ENCODE data around the gene PTPRT. TPM values are rescaled to one million over a fixed set of nuclear protein-coding genes. Genes with fewer than 3 reads are reported as not detected.

Gene PTPRT
- polyA plus RNA-seq, 3 donors, result 0.56 to 1.3 (median 0.62) TPM

DNA sequence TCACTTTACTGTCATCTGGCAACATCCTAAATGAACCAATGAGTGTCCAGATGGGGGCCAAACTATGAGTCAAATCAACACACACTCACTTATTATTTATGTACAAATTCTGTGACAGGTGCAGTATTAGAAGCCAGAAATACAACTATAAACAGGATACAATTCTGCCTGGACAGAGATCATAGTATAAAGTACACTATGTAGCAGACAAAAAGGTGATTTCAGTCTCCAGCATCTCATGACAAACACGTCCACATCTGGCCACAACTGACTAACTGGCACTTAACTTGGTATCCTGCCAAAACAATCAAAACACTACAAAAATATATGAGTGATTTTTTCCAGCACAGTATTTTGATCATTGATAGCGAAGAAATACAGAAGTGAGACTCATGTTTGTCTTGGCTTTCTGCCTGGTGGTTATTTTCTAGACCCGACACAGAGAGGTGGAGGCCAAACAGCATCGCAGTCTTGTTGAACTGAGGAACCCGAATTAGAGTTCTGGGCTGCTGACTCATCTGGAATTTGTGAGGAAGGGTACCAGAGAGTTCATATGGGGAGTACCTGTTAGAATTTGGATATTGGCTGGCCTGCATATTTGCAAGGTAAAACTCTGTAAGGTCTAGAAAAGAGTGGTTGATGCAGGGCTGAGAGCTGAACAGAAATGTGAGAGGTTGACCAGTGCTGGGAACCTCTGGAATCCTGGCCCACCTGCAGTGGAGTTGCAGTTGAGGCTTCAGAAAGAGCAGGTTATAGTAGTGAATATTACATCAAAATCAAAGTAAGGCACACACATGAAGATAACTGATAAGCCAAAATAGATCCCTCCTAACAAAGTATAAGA is 475.2 kb downstream of the PTPRT start:
- no peak for DNase-seq

DNA sequence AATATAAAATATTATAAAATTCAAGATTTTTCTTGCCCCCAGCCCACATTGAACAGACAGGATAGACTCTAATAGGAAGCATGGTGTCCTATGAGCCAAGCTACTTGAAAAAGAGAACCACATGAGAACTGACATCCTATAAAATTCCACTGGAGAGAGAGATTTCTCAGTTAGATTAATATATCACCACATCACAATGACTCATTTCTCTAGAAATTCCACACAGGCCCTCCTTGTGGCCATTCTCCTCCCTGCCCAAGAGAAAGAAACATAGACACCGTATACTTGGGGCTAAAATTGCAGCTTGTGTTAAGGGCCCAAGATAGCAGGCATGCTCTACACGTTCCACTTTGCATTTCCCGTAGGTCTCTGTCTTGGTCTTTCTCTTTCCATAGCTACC is 481.4 kb downstream of the PTPRT start:
- DNase-seq, result no peak

DNA sequence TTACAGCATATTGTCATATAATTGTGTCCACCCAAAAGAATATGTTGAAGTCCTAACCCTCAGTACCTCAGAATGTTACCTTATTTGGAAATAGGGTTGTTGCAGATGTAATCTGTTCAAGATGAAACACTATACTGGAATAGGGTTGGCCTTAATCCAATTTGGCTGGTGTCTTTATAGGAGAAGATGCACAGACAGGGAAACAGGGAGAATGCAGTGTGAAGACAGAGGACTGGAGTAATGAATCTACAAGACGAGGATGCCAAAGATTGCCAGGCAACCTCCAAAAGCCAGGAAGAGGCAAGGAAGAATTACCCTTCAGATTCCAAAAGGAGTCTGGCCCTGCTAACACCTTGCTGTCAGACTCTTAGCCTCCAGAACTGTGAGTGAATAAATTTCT is 482.9 kb downstream of the PTPRT start:
- no peak for DNase-seq

DNA sequence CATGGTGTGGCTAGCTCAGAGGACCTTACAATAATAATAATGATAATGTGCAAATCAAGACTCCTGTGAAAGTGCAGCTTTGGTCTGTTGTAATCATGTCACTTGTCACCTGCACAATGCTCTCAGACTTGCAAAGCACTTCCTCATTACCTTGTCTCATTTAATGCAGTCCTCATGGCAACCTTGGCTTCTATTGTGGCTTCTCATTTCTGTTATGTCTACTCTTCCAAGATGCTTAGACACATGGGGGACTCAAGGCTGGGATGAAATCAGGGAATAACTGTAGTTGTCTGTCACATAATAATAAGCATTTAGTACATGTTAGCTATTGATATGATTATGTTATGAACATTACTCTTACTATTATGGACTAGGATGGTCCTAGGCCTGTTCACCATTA is 484.2 kb downstream of the PTPRT start:
- DNase-seq, result no peak

DNA sequence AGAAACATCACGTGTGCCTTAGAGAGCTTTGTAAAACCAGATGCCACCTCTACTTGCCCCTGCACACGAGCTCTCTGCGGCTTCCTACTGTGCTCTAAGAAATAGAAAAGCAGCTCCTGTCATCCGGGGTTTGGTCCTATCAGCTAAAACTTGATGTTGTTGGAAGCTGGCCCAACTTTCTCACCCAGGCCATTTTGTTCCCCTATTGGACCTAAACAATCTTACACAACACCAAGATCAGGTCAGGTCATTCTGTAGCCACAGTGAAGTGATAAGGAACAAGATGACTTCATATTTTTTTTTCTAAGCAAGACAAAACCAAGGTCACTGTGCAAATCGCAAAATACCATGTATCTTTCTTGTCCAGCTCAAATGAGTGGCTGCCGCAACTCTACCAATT is 486.0 kb downstream of the PTPRT start:
- no peak for DNase-seq

DNA sequence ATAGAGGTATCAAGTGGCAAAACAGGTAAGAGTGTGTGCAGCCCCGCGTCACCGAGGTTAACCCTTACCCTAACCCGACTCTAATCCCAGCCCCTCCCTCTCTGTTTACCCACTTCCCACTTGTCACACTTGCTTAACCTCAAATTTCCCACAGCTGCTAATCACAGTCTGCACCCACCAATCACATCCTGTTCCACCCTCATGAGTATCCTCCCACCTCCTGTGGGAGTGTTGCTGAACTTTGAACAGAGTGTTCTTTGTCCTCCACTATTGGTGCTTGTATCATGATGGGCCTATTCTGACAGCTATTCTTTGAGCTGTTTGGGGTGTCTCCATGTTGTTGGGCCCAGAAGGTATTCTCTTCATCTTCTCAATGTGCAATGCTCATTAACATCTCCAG is 487.8 kb downstream of the PTPRT start:
- no peak for DNase-seq

DNA sequence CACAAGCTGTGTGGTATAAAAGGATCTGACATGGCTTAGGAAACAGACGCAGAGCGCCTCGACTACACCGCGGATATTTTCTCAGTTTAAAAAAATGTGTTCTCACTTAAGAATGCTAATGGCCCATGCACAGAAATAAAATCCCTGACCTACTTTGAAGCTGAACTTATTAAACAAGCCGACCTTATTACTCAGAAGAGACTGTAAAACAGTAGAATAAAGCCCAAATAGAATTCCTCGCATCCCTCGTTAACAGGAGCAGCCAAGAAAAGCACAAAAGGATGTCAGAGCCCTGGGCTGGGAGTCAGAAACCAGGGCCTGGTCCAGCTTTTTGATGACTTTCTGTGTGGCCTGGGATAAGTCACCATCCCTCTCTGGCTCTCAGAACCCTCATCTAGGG is 489.3 kb downstream of the PTPRT start:
- no peak for DNase-seq

DNA sequence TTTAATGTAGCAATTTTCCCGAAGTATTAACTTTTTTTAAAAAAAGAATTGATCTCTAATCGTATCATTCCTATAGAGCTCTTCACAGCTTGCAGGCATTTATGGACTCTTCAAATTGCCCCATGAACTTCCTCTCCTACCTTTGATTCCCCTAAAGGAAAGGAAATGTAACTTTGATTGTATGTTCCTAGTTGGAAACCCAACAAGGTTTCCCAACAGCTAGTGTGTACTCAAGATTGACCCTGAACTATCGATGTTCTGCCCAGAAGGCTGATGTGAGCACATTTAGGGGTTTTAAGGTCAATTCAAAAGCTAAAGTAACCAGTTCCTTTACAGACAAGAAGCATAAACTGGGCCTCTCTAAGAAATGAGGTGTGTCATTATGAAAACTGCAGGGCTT is 491.7 kb downstream of the PTPRT start:
- no peak for DNase-seq

DNA sequence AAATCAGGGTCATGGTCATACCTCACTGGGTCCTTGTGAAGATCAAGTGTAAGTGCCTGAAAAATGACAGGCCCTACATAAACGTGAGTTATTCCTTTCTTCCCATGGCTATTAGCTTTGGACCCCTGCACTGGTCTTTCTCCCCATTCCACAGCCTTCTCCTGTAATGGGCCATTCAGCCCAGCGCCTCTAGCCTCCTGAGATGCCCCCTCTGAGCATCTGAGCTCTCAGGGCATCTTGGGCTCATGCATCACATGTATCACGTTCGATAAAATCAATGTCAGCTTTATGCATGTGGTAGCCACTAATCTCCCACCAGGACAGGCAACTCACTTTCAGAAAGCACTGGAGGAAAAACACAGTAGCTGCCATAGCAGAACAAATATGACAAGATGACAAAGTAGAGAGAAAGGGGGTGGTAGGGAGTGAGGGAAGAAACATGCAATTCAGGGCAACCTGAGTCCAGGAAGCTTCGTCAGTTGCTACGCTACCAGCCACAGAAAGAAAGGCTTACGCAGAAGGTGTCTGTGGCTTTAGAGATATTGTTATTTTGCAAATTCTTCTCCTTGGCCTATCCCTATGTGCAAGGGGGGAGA is 498.8 kb downstream of the PTPRT start:
- DNase-seq, result no peak

DNA sequence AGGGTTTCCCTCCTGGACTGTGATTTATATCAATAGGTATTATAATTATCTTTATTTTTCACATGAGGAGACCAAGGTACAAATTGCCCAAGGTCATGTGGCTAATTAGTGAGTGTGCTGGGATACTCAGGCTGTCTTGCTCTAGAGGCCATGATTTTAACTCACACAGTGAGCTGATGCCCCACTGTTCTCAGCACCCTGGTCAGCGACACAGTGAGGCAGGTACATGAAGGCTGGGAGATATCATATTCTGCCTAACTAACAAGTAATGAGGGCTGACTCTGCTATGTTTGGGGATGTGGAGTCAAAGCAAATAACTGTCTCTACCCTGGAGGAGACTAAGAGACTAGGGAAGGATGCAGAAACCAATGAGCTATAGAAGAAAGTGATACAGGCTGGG is 501.1 kb downstream of the PTPRT start:
- DNase-seq, result peak; percentile 46

DNA sequence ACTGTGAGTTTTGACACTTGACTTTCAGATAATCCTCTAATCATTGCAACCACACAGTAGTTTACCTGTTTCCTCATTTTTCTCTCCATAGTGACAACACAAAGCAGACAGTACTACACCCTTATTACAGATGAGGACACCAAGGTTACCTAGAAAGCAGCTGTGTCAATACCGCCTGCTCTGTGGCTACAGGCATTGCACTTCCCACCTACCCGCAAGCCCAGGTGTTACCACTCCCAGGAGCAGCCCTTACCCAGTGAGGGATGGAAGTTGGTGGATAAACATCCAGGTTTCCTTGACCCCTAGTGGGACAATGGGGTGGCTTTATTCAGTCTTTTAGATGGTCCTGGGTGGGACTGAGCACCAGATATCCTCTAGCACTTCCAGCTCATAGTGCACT is 503.6 kb downstream of the PTPRT start:
- DNase-seq, result no peak

DNA sequence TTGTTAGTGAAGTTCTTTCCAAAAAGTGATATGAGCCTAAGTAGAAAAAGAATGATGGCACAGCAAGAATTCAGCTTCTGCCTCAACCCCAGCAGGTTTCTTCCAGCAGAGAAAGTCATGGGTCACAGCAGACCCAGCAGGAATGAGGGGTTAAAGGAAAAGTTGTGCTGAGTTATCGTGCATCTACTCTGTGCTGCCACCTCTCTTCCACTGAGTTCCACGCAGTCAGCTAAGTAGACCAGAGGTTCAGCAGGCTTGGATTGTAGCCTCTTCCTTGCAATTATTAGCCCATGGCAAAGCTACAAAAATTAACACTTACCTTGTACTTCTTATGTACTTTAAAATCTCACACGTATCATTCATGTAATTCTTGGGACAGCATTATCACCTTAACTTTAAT is 510.8 kb downstream of the PTPRT start:
- no peak for DNase-seq

DNA sequence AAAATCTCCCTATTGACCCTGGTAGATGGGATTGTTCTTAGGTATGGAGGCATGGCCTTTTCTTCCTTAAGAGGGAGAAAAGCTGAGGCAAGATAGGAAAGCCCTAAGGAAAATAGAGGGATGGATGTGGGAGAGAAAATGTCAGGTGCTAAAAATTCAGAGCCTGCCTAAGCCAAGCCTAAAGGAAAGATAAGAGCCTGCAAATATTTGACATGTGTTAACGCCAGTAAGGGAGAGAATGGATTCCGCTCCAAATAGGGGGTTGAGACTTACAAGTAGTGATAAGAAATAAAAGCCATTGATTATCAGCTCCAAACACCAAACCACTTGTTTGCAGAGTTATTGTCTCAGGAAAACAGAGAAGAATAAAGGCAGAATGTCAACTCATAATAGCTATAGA is 533.6 kb downstream of the PTPRT start:
- no peak for DNase-seq

DNA sequence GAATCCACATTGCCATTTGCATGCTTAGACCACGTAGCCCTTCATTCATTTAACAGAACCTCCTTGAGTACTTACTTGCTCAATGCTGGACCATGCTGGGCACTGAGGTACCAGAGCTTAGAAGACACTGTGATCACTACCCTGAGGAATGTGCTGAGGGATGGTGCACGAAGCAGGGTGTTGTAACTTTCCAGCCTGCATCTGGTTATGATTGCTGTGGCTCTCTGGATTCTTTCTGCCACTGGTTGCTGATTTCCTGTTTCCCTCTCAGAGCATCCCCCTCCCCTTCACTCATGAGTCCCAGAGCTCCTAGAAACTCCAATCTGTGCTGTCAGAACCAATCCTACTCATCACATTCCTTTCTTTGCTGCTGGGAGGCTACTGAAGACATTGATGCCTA is 537.4 kb downstream of the PTPRT start:
- DNase-seq, result no peak

DNA sequence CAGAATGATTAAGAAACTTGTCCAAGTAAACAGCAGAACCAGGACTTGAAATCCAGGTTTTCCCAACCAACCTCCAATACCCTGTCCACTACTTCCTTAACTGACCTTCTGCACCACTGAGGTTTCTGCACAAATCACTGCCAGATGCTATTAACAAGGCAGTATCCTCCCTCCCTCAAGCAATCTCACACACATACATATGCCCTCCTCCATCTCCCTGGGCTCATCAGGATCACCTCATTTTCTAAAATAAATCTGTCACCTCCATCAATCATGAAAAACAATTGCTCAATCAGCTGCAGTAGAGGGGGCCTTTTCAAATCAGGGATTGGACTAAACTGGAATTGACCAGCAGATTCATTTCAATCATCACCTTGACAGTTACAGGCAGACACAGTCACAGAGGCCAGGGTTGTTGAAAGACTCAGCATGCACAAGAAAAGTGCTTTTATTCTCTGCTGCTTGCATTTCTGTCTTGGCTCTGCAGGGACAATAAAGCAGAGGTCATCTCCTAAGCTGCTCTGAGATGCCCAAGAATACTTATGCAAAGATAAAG is 539.4 kb downstream of the PTPRT start:
- no peak for DNase-seq

DNA sequence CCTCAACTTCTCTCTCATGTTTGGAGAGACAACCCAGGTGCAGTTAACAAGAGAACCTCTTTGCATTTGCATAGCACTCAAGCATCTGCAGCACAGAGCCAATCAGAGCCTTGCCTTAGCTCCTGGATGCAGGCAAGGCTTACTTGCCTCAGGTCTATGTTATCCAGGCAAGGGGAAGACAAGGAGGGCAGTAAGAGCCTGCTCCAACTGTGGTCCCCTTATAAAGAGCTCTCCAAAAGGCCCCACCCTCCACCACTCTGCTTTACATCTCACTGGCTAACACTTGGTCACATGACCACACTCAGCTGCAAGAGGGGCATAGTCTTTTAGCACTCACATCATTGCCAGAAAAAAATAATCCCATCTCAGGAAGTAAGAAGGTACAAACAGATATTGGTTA is 540.0 kb downstream of the PTPRT start:
- DNase-seq, result no peak

DNA sequence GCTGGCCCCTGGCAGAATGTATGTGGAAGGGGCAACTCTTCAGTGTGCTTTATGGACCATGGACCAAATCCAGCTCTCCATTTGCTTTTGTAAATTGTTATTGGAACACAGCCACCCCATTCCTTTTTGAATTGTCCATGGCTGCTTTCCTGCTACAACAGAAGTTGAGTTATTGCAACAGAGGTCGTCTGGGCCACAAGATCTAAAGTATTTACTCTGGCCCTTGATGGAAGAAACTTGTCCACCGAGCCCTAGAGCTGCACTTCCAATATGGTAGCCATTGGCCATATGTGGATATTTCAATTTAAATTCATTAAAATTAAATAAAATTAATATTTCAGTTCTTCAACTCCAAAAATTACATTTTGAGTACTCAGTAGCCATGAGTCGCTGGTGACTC is 543.5 kb downstream of the PTPRT start:
- no peak for DNase-seq

DNA sequence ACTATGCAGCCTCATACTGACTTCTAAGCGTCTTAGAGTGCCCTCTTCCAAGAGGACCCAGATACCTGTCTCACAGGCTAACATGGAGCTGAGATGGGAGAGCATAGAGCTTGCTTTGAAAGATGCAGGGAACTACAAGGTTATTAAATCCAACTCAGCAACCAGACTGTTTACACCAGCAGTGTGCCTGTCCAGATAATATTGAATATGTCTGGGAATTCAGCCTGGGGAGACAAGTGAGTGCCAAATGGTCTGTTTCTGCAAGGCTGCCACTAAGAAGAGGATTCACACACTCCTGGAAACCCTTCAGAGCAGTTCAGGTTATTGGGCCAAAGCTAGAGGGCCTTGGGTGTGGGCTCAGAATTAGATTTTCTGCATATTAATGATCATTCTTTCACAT is 547.8 kb downstream of the PTPRT start:
- no peak for DNase-seq

DNA sequence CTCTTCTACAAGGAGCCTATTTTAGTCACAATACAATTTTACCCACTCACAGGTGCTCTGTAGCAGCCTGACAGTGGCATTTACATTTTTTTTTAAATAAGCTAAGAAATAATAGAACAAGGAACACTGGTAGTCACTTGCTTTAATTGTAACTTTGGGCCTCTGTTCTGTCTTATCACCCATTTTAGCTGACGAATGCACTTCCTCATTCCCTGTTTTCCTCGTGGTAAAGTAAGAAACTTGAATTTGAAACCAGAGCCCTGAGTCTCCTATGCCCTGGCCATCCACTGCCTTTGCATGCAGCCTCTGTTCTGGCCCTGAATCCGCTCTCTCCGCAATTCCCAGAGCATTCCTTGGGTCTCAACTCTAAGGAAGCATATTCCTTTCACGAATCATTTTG is 550.6 kb downstream of the PTPRT start:
- DNase-seq, result no peak

DNA sequence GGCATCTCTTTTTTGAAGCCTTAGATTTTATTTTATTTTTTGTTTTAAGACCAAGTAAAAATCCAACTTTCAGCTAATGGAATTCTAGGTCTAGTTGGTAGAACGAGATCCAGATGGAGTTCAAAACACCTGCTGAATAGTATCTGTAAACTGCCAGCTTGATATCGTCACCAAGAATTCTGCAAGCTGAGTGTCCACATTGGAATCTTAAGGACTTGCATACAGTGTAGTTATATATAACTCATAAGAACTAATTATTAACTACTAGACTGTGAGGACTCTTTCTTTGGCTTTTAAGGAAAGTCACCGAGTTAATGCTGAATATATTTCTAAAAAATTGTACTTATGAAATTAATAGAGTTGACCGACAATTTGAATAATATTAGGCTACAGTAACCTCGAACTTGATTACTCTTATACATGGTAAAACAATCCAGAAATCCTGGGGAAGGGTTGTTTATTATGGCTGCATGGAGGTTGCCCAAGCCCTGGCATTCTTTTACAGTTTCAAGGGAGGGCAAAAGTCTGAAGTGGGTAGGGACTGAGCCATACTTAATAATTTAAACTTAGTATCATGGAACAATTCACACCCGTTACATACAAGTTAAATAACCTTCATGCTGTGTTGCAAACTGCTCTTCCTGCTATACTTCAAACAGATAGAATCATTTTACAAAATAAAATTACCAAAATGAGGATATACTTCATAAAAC is 553.9 kb downstream of the PTPRT start:
- DNase-seq, result no peak

DNA sequence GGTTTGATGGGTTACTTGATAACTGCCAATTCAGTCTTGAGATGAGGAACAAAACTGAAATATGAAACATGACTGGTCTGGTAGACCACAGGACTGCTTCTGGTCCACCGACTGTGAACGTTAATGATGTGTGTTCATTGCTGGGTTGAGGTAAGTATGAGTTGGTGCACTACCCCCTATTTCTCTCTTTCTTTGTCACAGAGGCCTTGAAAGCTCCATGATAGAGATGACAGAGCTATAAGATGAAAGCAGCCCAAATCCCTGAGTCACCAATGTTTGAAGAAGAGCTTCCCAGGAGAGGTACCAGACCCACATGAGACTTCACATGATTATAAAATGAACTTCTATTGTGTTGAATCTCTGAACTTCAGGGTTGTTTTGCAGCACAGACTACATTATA is 555.5 kb downstream of the PTPRT start:
- DNase-seq, result no peak

DNA sequence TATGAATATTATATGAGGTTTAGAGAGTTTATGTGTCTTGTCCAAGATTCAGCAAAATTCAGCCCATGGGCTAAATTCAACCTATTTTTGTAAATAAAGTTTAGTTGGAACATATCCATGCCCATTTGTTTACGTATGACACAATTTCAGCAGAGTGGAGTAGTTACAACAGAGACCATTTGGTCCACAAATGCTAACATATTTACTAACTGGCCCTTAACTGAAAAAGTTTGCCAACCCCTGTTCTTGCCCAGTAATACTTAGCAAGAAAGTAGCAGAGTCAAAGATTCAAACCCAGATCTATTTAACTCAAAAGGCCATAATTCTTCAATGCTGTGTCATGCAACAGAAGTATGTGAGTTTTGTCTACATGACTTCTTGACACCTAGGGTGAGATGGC is 561.0 kb downstream of the PTPRT start:
- DNase-seq, result no peak

DNA sequence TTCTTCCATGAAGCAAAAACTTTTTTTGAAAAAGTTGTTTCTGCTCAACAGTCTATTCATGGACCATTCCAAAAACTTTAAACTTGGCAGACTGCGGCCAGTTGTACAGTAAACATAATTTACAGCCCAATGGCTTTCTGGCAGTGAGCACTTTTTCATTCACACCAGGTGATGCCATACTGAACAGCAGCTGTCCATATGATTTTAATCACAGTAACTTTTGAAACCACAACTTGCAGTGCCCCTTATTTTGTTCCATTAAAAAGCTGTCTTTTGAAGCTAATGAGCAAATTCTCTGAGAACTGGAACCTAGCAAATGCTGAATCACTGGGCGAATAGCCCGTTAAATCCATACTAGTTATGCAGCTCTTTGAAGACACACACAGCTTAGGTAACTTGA is 576.6 kb downstream of the PTPRT start:
- no peak for DNase-seq

All from renal pelvis (tissue), 4 donors.